ENCODE measurements around the gene FGD3.
"Not testable (repeated sequence)": the region's sequence is repeated elsewhere in the genome, so short reads cannot be mapped to it uniquely, and the experiment has no call there.

The FGD3 gene

DNA sequence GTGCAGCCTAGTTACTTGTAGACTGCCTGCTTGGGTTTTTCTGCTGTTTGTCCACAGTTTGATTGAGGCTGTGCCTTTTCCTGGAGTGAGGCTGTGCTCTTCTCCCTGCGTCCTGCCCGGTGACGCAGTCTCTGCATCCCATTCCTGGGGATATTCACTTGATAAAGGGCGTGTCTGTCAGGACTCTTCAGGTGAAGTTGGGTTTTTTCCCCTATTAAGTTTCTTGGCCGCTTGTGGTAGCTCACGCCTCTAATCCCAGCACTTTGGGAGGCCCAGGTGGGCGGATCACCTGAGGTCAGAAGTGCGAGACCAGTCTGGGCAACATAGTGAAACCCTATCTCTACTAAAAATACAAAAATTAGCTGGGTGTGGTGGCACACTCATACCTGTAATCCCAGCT is 61.1 kb downstream of the FGD3 start:
- no peak for DNase-seq

GRCh38 chr9:93009337-93010015 is 62.2 kb downstream of the FGD3 start:
- no peak for DNase-seq

DNA sequence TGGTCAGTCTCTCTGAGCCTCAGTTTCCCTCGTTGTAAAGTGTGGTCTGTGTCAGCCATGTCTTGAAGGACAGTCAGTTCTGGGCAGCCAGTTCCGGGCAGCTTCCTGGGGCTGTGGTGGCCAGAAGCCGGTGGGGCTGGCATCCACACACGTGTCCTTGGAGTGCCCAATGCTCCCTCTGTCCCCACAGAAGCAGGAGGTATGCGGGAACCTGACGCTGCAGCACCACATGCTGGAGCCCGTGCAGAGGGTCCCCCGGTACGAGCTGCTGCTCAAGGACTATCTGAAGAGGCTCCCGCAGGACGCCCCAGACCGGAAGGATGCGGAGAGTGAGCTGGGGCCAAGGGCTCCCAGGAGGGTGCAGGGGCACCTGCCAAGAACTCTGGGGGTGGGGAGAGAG is 62.7 kb downstream of the FGD3 start:
- DNase-seq: no peak

DNA sequence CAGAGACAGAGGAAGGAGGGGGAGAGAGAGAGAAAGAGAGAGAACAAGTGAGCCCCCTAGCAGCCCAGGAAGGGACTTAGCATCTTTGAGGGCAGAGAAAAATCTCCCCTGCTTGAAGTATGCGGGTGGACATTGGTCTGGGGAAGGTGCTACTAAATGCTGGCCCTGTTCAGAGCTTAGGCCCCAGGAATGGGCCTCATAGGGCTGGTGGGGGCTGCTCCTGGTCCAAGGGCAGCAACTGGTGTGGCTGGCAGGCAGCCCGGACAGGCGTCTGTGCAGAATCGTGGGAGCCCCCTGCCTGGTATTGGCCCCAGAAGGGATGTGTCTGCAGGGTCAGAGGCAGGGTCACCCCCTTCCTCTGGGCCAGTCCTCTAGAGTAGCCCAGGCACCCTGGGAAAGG is 63.4 kb downstream of the FGD3 start:
- no peak for DNase-seq

DNA sequence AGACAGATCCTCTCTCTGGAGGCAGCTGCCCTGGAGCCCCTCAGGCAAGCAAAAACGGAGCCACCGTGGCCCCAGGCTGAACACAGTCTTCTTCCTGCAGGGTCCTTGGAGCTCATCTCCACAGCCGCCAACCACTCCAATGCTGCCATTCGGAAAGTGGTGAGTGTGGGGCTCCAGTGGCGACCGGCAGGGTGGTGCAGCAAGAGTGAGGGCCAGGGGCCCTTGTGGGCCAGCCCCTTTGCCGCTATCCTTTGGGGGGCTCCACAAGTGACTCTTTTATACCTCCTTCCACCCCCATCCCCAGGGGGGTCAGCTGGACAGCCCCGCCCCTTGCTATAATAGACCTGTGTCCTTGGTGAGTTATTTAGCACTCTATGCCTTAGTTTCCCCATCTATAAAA is 63.8 kb downstream of the FGD3 start:
- DNase-seq: no peak

DNA sequence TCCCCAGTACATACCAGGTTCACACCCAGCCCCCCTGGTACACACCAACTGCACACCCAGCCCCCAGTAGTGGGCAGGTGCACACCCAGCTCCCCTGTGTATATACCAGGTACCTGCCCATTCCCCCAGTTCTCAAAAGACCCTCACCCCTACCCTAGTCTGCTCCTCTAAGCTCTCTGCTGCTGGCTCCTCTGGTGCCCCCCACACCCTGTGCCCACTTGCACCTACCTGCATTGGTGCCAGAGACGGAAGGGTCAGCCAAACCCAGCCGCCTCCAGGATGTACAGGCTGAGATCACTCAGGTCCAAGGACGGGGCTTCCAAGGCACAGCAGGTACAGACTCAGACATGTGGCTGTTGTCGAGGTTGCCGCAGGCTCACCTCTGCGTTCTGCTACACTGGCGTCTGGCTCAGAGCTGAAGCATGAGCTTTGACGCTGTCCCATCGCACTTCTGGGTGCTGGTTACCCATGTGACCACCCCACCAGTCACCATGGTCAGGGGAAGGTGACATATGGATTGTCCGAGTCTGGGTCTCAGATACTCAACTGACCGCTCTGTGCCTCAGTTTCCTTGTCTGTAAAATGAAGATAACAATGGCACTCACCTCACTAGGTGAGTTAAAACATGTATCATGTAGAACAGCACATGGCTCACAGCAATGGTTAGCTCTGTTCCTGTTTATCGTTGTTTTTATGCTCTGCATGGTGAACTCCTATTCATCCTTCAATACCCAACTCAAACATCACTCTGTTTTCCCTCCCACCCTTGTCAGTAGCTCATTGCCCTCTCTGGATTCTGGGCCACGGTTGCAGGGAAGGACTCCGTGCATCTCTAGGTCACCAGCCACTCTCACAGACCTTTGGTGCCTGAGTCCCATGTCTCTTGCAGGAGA is 65.9 kb downstream of the FGD3 start:
- no peak for DNase-seq

- no peak for DNase-seq
Measured at GRCh38 chr9:93013856-93014582, 66.7 kb downstream of the FGD3 start.

- DNase-seq: not testable (repeated sequence)
Measured at GRCh38 chr9:93015190-93015589, 67.9 kb downstream of the FGD3 start.

GRCh38 chr9:93017621-93018020 is 70.3 kb downstream of the FGD3 start:
- DNase-seq: no peak

DNA sequence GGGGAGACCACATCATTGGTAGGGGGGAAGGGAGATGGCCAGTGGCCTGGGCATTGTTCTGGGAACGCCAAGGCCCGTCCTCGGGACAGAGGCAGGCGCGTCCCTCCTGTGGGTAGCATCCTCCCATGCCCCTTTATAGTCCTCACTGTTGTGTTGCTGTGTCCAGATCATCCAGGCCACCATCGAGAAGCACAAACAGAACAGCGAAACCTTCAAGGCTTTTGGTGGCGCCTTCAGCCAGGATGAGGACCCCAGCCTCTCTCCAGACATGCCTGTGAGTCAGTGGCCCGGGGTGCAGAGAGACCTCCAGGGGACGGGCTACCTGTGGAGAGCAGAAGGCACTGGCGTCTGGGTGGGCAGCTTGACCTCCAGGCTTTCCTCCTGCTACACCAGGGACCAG is 72.8 kb downstream of the FGD3 start:
- no peak for DNase-seq

DNA sequence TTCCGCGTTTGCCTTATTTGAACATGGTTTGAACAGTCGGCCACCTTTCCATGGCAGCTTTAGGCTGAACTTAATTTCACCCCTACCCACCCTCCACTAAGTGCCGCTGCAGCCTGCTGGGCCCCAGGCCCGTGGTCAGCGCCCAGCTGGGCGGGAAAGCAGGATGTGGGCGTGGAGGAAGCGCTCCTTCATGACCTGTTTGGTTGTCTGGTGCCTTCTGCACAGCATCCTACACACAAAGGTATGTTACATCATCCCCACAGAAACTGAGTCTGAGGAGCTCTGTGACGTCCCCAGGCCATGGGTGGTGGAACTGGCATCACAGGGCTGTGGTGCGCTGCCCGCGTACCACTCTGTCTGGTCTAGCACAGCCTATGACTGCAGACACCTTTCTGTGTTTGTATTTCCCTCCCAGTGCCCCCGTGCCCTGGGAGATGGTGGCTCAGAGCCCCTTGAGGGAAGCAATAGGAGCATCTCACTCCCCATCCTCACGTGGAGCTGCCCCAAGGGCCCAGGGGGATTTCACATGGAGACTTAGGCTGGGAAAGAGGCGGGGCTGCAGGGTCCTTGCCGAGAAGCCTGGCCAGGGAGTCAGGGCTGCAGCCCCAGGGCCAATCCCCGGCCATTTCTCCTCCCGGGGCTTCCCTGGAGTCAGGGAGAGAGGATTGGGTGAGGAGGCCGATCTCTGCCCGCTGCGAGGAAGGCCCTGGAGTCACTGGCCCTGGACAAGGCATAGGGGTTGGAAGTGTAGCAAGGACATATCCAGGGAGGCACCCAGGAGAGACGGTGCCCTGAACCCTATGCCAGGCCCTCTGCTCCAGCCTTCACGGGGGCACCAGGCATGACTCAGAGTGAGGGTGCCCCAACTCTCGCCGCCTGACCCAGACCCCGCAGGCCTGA is 73.7 kb downstream of the FGD3 start:
- DNase-seq: no peak

DNA sequence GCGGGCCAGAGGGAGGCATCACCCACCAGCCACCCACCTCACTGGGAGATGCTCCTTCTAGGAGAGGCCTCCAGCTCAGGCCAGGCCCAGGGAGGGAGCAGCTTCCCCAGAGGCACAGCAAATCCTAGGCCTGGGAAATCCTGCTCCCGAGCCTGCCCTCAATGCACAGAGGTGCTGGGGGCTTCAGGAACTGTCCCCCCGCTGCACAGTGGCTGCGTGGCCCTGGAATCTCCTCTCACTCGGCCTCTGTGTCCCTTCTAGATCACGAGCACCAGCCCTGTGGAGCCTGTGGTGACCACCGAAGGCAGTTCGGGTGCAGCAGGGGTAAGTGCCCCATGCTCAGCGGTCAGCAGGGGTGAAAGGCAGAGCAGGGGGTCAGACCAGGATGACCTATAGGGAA is 74.7 kb downstream of the FGD3 start:
- DNase-seq: no peak

GRCh38 chr9:93022721-93023520 is 75.6 kb downstream of the FGD3 start:
- no peak for DNase-seq

DNA sequence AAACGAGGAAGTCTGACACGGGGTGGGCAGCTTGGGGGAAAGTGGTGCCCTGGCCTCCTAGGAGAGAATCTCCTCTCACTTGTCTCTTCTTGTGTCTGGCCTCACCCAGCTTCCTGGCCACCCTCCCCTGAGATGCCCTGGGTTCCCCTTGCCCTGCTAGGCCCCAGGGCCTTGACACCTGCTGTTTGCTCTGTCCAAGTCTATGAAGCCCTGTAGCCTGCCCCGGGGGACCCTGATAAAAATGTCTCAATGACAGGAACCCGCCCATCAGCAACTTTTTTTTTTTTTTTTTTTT is 76.1 kb downstream of the FGD3 start:
- DNase-seq: no peak

GRCh38 chr9:93024646-93024910 is 77.3 kb downstream of the FGD3 start:
- no peak for DNase-seq

DNA sequence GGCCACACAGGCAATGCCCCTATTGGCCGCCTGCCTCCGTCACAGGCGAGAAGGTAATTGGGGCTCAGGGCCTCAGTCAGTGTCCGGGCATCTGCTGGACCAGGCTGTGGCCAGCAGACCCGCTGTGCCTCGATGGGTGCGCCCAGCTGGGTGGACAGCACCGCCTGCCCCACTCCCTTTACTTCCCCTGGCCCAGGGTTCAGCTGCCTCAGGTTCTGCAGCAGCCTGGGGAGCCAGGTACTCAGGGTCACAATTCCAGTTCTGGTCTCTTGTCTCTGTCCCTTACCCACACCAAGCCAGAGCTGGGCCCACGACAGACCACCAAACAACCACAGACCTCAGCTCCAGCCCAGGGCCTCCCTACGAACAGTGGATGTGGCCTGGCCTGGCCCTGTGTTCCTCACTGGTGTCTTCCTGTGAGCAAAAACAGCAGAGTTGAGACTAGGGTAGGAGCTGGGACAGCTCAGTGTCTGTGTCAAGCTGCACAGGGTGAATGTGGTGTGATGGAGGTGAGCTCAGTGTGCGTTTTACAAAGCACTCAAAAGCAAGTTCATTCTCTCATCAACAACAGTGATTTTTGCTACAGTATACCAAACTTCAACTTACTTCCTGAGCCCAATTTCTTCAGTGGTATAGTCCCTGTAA is 77.8 kb downstream of the FGD3 start:
- DNase-seq: no peak

- no peak for DNase-seq
Measured at GRCh38 chr9:93025736-93026135, 78.4 kb downstream of the FGD3 start.

GRCh38 chr9:93026640-93027039 is 79.3 kb downstream of the FGD3 start:
- no peak for DNase-seq

DNA sequence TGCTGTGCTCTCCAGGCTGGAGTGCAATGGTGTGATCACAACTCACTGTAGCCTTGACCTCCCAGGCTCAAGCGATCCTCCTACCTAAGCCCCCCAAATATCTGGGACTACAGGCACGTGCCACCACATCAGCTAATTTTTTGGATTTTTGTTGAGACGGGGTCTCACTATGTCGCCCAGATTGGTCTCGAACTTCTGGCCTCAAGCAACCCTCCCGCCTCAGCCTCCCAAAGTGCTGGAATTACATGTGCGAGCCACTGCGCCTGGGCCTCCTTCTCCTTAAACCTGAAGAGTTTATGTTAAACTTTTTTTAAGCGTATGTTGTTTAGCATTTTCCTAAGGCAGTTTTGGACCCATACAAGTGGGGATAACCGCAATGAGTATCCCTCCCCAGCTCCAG is 80.4 kb downstream of the FGD3 start:
- no peak for DNase-seq

DNA sequence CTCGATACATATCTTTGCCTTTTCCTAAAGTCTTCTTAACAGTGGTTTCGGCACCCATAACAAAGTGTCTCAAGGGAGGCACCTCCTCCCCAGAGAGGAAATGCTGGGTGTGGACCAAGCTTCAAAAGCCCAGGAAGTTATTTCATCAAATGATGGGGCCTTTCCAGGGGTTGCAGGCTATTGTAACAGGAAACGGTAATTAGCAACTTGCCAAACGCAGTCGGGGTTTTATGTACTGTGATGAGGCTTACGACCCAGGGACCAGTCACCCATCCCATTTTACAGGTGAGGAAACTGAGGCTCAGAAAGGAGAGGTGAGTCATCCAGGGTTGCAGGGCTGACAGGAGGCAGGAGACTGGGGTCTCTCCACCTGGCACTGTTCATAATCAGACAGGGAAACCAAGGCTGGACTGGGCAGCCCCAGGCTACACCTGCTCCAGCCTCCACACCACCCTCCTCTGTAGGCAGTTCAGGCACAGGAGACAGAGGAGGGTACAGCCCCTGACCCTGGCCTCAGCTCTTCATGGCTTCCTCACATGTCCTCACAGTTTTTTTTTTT is 81.2 kb downstream of the FGD3 start:
- no peak for DNase-seq
